Osteoblast (primary cell): Measurements from ENCODE around the gene ZC3H4. TPM values are rescaled to one million over a fixed set of nuclear protein-coding genes. Genes with fewer than 3 reads are reported as not detected.
A peak's percentile ranks its signal among the peaks of the same experiment; 100 is the strongest.

Experiments
- DNase-seq: peaks from one replicate; pipeline ENCODE4 v3.0.0; 2011; ENCODE audit warnings: low spot score, mixed read lengths; ENCODE audit not compliant: insufficient read length; ENCODE audit errors: missing footprints
- H2AFZ ChIP-seq: 2 replicates; pipeline ENCODE4 v1.6.0; 2011; ENCODE audit warnings: mild to moderate bottlenecking, low read length
- H3K27ac ChIP-seq: 2 replicates; pipeline ENCODE4 v1.5.1; 2011; ENCODE audit warnings: mild to moderate bottlenecking, low read depth, low read length, moderate library complexity
- H3K27me3 ChIP-seq: 2 replicates; pipeline ENCODE4 v1.6.0; 2012; ENCODE audit warnings: mild to moderate bottlenecking, control low read depth, inconsistent platforms, low read length, moderate library complexity; ENCODE audit not compliant: insufficient read depth
- H3K36me3 ChIP-seq: 2 replicates; pipeline ENCODE4 v1.5.1; 2011; ENCODE audit warnings: mild to moderate bottlenecking, low read length, control low read depth, moderate library complexity; ENCODE audit not compliant: insufficient read depth
- H3K4me1 ChIP-seq: 2 replicates; pipeline ENCODE4 v1.5.1; 2011; ENCODE audit warnings: mild to moderate bottlenecking, low read length, control low read depth, moderate library complexity; ENCODE audit not compliant: insufficient read depth
- H3K4me2 ChIP-seq: 2 replicates; pipeline ENCODE4 v1.6.0; 2011; ENCODE audit warnings: mild to moderate bottlenecking, low read length; ENCODE audit not compliant: insufficient read depth
- H3K4me3 ChIP-seq: fragments of 200-600 bp; sonication (generic); 3 replicates; pipeline ENCODE4 v1.5.1; 2012; ENCODE audit warnings: mild to moderate bottlenecking, low read length, inconsistent platforms; ENCODE audit not compliant: insufficient read depth
- H3K79me2 ChIP-seq: 2 replicates; pipeline ENCODE4 v1.6.0; 2012; ENCODE audit warnings: mild to moderate bottlenecking, low read length, control low read depth, inconsistent platforms; ENCODE audit not compliant: insufficient read depth
- H3K9me3 ChIP-seq: 2 replicates; pipeline ENCODE4 v1.5.1; 2011; ENCODE audit warnings: low read depth, low read length, control low read depth
- H4K20me1 ChIP-seq: 2 replicates; pipeline ENCODE4 v1.6.0; 2012; ENCODE audit warnings: mild to moderate bottlenecking, low read length, control low read depth; ENCODE audit not compliant: insufficient read depth
- total RNA-seq: library from RNA; depleted of rRNA; stranded (reverse); fragments of >200 nt; gene quantifications from 2 replicates; pipeline ENCODE4 v1.2.3, GENCODE V29; 2012
- TF ChIP-seq, protein P1 (sequence below): IDR thresholded peaks from 2 replicates; pipeline ENCODE4 v1.5.1; 2011; ENCODE audit warnings: mild to moderate bottlenecking, low read depth, low read length, moderate library complexity; ENCODE audit errors: extremely low read depth

ZC3H4 gene
- total RNA-seq, 1 donor, result 14.1 TPM

DNA sequence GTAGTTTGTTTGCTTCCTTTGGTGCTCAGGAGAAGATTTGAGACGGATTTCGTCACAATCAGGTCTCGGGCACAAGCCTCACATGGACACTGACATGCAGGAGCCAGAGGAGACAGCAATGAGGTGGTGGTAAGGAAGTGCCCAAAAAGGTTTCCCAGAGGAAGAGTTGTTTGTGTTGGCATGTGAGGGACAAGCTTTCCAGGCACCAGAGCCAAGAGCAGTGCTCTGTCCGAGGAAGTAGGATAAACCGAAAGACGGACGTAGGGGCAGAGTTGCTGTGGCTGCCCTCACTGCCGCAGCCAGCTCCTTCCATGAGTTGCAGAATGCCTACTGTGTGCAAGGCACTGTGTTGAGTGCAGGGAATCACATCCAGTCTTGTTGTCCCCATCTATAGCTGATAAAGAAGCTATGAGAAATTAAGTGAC lies 44.8 kb upstream of the ZC3H4 start:
- Histone ChIP-seq H3K79me2 (peaks cover 34% of the 10 kb centered on the region), H4K20me1 (no peaks in the 10 kb centered on the region), H3K36me3 (peaks cover 39% of the 10 kb centered on the region), H3K4me2 (peak overlapping the region; percentile 47), H3K27me3 (no peaks in the 10 kb centered on the region), H3K4me3 (no peak overlapping the region), H3K27ac (peak overlapping the region; percentile 88), H3K9me3 (no peaks in the 10 kb centered on the region), H2AFZ (no peak overlapping the region), H3K4me1 (peaks cover 40% of the 10 kb centered on the region)
- no peak for DNase-seq
- TF ChIP-seq, protein P1, sequence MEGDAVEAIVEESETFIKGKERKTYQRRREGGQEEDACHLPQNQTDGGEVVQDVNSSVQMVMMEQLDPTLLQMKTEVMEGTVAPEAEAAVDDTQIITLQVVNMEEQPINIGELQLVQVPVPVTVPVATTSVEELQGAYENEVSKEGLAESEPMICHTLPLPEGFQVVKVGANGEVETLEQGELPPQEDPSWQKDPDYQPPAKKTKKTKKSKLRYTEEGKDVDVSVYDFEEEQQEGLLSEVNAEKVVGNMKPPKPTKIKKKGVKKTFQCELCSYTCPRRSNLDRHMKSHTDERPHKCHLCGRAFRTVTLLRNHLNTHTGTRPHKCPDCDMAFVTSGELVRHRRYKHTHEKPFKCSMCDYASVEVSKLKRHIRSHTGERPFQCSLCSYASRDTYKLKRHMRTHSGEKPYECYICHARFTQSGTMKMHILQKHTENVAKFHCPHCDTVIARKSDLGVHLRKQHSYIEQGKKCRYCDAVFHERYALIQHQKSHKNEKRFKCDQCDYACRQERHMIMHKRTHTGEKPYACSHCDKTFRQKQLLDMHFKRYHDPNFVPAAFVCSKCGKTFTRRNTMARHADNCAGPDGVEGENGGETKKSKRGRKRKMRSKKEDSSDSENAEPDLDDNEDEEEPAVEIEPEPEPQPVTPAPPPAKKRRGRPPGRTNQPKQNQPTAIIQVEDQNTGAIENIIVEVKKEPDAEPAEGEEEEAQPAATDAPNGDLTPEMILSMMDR, result no peak

DNA sequence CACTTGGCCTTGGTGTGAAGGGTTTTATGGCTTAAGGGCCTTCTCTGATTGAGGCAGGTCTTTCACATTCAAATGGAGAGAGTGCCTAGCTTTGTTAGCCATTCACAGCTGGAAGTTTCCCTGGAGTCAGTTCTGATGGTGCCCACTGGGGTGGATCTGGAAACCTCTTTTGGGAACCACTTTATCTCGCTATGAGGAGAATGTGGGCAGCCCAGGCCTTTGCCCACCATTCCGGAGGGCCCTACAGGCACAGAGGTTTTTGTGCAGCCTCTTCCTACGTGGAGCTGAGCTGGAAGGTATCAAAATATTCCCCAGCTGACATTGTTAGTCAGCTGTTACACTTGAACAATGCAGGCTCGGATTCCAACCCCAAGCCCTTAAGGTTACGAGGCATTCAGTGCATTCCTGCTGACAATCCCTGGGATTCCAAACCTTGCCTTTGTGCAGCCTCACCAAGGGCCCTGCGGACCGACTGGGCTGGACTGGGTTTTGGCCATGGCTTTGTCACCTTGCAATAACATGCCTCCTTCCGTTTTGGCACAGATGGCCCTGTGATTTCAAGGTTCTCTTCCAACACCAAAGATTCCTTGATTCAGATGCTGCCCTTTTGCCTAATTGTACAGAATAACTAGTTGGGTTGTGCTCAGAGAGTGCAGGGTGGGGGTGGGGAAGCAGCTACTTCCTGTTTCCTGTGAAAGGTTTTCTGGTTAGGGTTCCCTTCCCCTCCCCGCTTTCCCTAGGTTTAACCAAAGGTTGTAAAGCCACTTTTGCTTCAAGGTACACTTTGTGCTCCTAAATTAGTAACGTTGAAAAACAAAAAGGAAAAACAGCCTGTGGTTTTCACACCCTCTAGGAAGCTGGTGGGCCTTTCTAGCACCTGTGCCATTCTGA lies 44.1 kb upstream of the ZC3H4 start:
- no peaks in the 10 kb centered on the region for H4K20me1 ChIP-seq
- H3K4me3 ChIP-seq, result peak overlapping the region; percentile 4
- peak overlapping the region; percentile 88 for H3K27ac ChIP-seq
- no peaks in the 10 kb centered on the region for H3K27me3 ChIP-seq
- peaks cover 38% of the 10 kb centered on the region for H3K79me2 ChIP-seq
- H3K36me3 ChIP-seq, result peaks cover 46% of the 10 kb centered on the region
- H3K9me3 ChIP-seq, result no peaks in the 10 kb centered on the region
- TF ChIP-seq, protein P1, result peak; percentile 14
- H3K4me1 ChIP-seq, result peaks cover 40% of the 10 kb centered on the region
- DNase-seq, result peak; percentile 84
- peak overlapping the region; percentile 47 for H3K4me2 ChIP-seq
- H2AFZ ChIP-seq, result peak overlapping the region; percentile 22

DNA sequence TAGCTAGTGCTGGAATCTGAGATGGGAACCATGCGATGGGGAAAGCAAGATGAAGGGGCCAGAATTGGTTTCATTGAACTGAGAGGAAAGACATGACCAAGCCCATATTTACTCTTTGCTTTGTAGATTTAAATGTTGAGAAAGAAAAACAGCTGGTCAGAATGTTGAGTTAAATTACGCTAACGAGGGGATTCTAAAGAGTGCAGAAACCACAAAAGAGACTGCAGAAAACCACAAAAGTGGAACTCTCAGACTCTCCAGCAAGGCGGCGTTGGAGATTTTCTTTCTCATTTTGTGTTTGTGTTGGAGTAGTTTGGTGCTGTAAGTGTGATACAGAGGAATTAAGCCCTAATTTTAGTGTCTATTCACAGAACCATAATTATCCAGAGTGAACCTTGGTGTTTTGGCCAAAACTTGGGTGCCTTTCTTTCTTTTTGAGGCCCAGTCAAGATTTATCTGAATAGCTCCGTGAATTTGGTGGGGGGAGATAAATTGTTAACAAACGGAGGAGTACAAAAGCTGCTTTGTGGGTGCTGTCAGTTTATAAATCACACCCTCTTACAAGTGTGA lies 43.4 kb upstream of the ZC3H4 start:
- Histone ChIP-seq H3K9me3 (no peaks in the 10 kb centered on the region), H3K79me2 (peaks cover 39% of the 10 kb centered on the region), H4K20me1 (no peaks in the 10 kb centered on the region), H2AFZ (peak overlapping the region; percentile 22), H3K4me2 (peak overlapping the region; percentile 47), H3K27ac (peak overlapping the region; percentile 88), H3K27me3 (no peaks in the 10 kb centered on the region), H3K4me3 (peak overlapping the region; percentile 4), H3K36me3 (peaks cover 51% of the 10 kb centered on the region), H3K4me1 (peaks cover 36% of the 10 kb centered on the region)
- TF ChIP-seq, protein P1, result no peak
- DNase-seq, result no peak

DNA sequence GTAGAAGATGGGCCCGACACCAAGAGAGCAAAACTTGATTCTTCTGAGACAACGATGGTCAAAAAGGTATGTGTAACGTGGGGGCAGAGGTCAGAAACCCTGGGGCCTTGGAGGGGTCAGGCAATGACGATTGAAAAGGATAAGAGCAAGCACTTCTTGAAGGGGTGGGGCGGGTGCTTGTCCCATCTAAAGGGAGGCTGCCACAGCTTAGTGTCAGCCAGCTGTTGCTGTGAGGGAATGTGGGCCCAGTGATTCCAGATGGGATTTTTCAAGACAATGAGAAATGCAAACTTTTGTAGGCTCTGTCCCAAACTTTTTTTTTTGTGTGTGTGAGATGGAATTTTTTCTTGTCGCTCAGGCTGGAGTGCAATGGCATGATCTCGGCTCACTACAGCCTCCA lies 41.6 kb upstream of the ZC3H4 start:
- Histone ChIP-seq H3K36me3 (peaks cover 53% of the 10 kb centered on the region), H3K79me2 (peaks cover 43% of the 10 kb centered on the region), H3K9me3 (no peaks in the 10 kb centered on the region), H3K27me3 (no peaks in the 10 kb centered on the region), H3K4me2 (no peak overlapping the region), H3K4me3 (no peak overlapping the region), H2AFZ (no peak overlapping the region), H3K4me1 (peaks cover 32% of the 10 kb centered on the region), H4K20me1 (no peaks in the 10 kb centered on the region), H3K27ac (no peak overlapping the region)
- no peak for DNase-seq
- TF ChIP-seq, protein P1, result no peak
